Mesendoderm (in vitro differentiated cells): ENCODE measurements around the gene SYNM. TPM values are rescaled to one million over a fixed set of nuclear protein-coding genes. Genes with fewer than 3 reads are reported as not detected.

Experiments used
- DNase-seq: peaks from one replicate; pipeline ENCODE4 v3.0.0; 2013
- H2AK5ac ChIP-seq: 2 replicates; pipeline ENCODE4 v1.6.1; 2013; ENCODE audit warnings: low read length, inconsistent platforms
- H2BK120ac ChIP-seq: 2 replicates; pipeline ENCODE4 v1.6.1; 2013; ENCODE audit warnings: low read depth, mild to moderate bottlenecking, low read length, moderate library complexity, mixed read lengths
- H2BK15ac ChIP-seq: replicated peaks from 2 replicates; pipeline ENCODE4 v1.6.1; 2013; ENCODE audit warnings: low read depth, mild to moderate bottlenecking, moderate library complexity
- H2BK5ac ChIP-seq: 2 replicates; pipeline ENCODE4 v1.6.1; 2013; ENCODE audit warnings: low read length, inconsistent platforms
- H3K18ac ChIP-seq: 2 replicates; pipeline ENCODE4 v1.6.1; 2013; ENCODE audit warnings: mild to moderate bottlenecking, low read length, mixed read lengths
- H3K23ac ChIP-seq: one replicate; pipeline ENCODE4 v1.6.1; 2013; ENCODE audit warnings: low read length
- H3K27ac ChIP-seq: 2 replicates; pipeline ENCODE4 v1.5.1; 2013; ENCODE audit warnings: low read depth, mild to moderate bottlenecking, inconsistent platforms, low read length, moderate library complexity
- H3K27me3 ChIP-seq: 2 replicates; pipeline ENCODE4 v1.6.1; 2013; ENCODE audit warnings: low read length, control low read depth, mild to moderate bottlenecking, inconsistent platforms; ENCODE audit not compliant: insufficient read depth, poor library complexity
- H3K36me3 ChIP-seq: 2 replicates; pipeline ENCODE4 v1.6.1; 2013; ENCODE audit warnings: low read length, inconsistent platforms; ENCODE audit not compliant: control insufficient read depth, insufficient read depth
- H3K4ac ChIP-seq: one replicate; pipeline ENCODE4 v1.6.1; 2013; ENCODE audit warnings: low read depth, mild to moderate bottlenecking, low read length, moderate library complexity
- H3K4me1 ChIP-seq: 2 replicates; pipeline ENCODE4 v1.6.1; 2013; ENCODE audit warnings: low read depth, low read length, inconsistent platforms; ENCODE audit not compliant: control insufficient read depth
- H3K4me2 ChIP-seq: 2 replicates; pipeline ENCODE4 v1.6.1; 2013; ENCODE audit warnings: low read length
- H3K4me3 ChIP-seq: 2 replicates; pipeline ENCODE4 v1.5.1; 2013; ENCODE audit warnings: mild to moderate bottlenecking, low read length
- H3K56ac ChIP-seq: one replicate; pipeline ENCODE4 v1.6.1; 2013; ENCODE audit warnings: low read length
- H3K79me1 ChIP-seq: 2 replicates; pipeline ENCODE4 v1.6.1; 2013; ENCODE audit warnings: low read length, inconsistent platforms
- H3K79me2 ChIP-seq: 2 replicates; pipeline ENCODE4 v1.6.1; 2013; ENCODE audit warnings: mild to moderate bottlenecking, low read length; ENCODE audit not compliant: control insufficient read depth, insufficient read depth
- H3K9ac ChIP-seq: 2 replicates; pipeline ENCODE4 v1.6.1; 2013; ENCODE audit warnings: low read length, inconsistent platforms
- H4K5ac ChIP-seq: one replicate; pipeline ENCODE4 v1.6.1; 2013; ENCODE audit warnings: low read length
- H4K8ac ChIP-seq: one replicate; pipeline ENCODE4 v1.6.1; 2013; ENCODE audit warnings: low read depth, mild to moderate bottlenecking, control low read depth, low read length, moderate library complexity
- WGBS: extraction: QIAGEN DNeasy Blood & Tissue Kit; methylation state at CpG from one replicate; pipeline ENCODE4 v1.1.7; 2013; ENCODE audit warnings: low lambda C conversion rate, missing lambda C conversion rate; ENCODE audit not compliant: insufficient coverage; ENCODE audit errors: extremely low coverage; 5-methylcytosine and 5-hydroxymethylcytosine counted together
- polyA plus RNA-seq, 2 experiments: library from polyadenylated mRNA; stranded (reverse); fragments of 200-250 nt; gene quantifications; one replicate each; pipeline ENCODE4 v1.2.3, GENCODE V29; 2013

Gene SYNM
- 1.8 TPM for polyA plus RNA-seq (2013, experiment 1 of 2)
- polyA plus RNA-seq (2013, experiment 2 of 2), result 1.8 TPM

- H3K56ac ChIP-seq, result peak within 1 kb of the TSS; percentile 88
- no peak within 1 kb of the TSS for H2BK15ac ChIP-seq
- no CpG with 5 or more reads among the region's 91 CpGs for WGBS
- no peak within 1 kb of the TSS for H2BK120ac ChIP-seq
- no peaks in the 10 kb centered on the region for H3K79me1 ChIP-seq
- no peak within 1 kb of the TSS for H4K8ac ChIP-seq
- no peak within 1 kb of the TSS for H4K5ac ChIP-seq
- H3K4me1 ChIP-seq, result no peaks in the 10 kb centered on the region
- no peaks in the 10 kb centered on the region for H3K27me3 ChIP-seq
- DNase-seq, result peak; percentile 90
- H3K9ac ChIP-seq, result peak within 1 kb of the TSS; percentile 64
- H2BK5ac ChIP-seq, result no peak within 1 kb of the TSS
- H3K27ac ChIP-seq, result no peak within 1 kb of the TSS
- peak within 1 kb of the TSS; percentile 20 for H3K18ac ChIP-seq
- peak within 1 kb of the TSS; percentile 8 for H3K4me3 ChIP-seq
- no peak within 1 kb of the TSS for H3K4ac ChIP-seq
- H3K4me2 ChIP-seq, result peak within 1 kb of the TSS; percentile 38
- H3K79me2 ChIP-seq, result no peaks in the 10 kb centered on the region
- peak within 1 kb of the TSS; percentile 50 for H3K23ac ChIP-seq
- H2AK5ac ChIP-seq, result no peak within 1 kb of the TSS
- H3K36me3 ChIP-seq, result no peaks in the 10 kb centered on the region
Observed at GRCh38 chr15:99104788-99105513, at the start of gene SYNM. Gene SYNM, plus strand, starts transcription at chr15:99105080. Its CDS starts 120 bp downstream, at chr15:99105200.

- H3K4me1 ChIP-seq, result peaks cover 3% of the 10 kb centered on the region
- H2BK15ac ChIP-seq, result no peak overlapping the region
- H4K5ac ChIP-seq, result no peak overlapping the region
- no peak for DNase-seq
- no peak overlapping the region for H3K23ac ChIP-seq
- no peak overlapping the region for H2BK5ac ChIP-seq
- H3K18ac ChIP-seq, result no peak overlapping the region
- H3K4ac ChIP-seq, result no peak overlapping the region
- WGBS, result no CpG with 5 or more reads among the region's 6 CpGs
- no peak overlapping the region for H3K4me2 ChIP-seq
- no peaks in the 10 kb centered on the region for H3K79me1 ChIP-seq
- no peaks in the 10 kb centered on the region for H3K79me2 ChIP-seq
- no peak overlapping the region for H4K8ac ChIP-seq
- no peaks in the 10 kb centered on the region for H3K36me3 ChIP-seq
- no peak overlapping the region for H3K56ac ChIP-seq
- no peaks in the 10 kb centered on the region for H3K27me3 ChIP-seq
- no peak overlapping the region for H2BK120ac ChIP-seq
- H2AK5ac ChIP-seq, result no peak overlapping the region
- H3K4me3 ChIP-seq, result no peak overlapping the region
- H3K9ac ChIP-seq, result no peak overlapping the region
- H3K27ac ChIP-seq, result no peak overlapping the region
Observed at GRCh38 chr15:99055555-99056134, 49.2 kb upstream of the SYNM start.

GRCh38 chr15:99057020-99057419, 47.9 kb upstream of the SYNM start:
- H3K56ac ChIP-seq, result no peak overlapping the region
- H3K4me1 ChIP-seq, result peaks cover 3% of the 10 kb centered on the region
- H3K79me2 ChIP-seq, result no peaks in the 10 kb centered on the region
- no peak overlapping the region for H2BK120ac ChIP-seq
- H2AK5ac ChIP-seq, result no peak overlapping the region
- H3K4ac ChIP-seq, result no peak overlapping the region
- H3K79me1 ChIP-seq, result no peaks in the 10 kb centered on the region
- H3K4me3 ChIP-seq, result no peak overlapping the region
- WGBS, result no CpG with 5 or more reads among the region's 4 CpGs
- no peak overlapping the region for H4K5ac ChIP-seq
- no peak overlapping the region for H2BK15ac ChIP-seq
- H2BK5ac ChIP-seq, result no peak overlapping the region
- no peak overlapping the region for H3K18ac ChIP-seq
- H3K9ac ChIP-seq, result no peak overlapping the region
- peak; percentile 70 for DNase-seq
- no peak overlapping the region for H3K23ac ChIP-seq
- H4K8ac ChIP-seq, result no peak overlapping the region
- no peaks in the 10 kb centered on the region for H3K27me3 ChIP-seq
- no peak overlapping the region for H3K27ac ChIP-seq
- no peak overlapping the region for H3K4me2 ChIP-seq
- no peaks in the 10 kb centered on the region for H3K36me3 ChIP-seq

- no peak overlapping the region for H2AK5ac ChIP-seq
- H3K36me3 ChIP-seq, result no peaks in the 10 kb centered on the region
- H3K4ac ChIP-seq, result no peak overlapping the region
- no peak overlapping the region for H4K8ac ChIP-seq
- no peak overlapping the region for H2BK5ac ChIP-seq
- DNase-seq, result no peak
- no peak overlapping the region for H2BK15ac ChIP-seq
- no peak overlapping the region for H3K9ac ChIP-seq
- no peak overlapping the region for H3K4me3 ChIP-seq
- no CpG with 5 or more reads among the region's 20 CpGs for WGBS
- no peak overlapping the region for H3K4me2 ChIP-seq
- peak overlapping the region; percentile 25 for H3K56ac ChIP-seq
- no peak overlapping the region for H3K27ac ChIP-seq
- H3K27me3 ChIP-seq, result no peaks in the 10 kb centered on the region
- peak overlapping the region; percentile 9 for H3K23ac ChIP-seq
- H3K4me1 ChIP-seq, result peaks cover 3% of the 10 kb centered on the region
- H3K79me2 ChIP-seq, result no peaks in the 10 kb centered on the region
- H4K5ac ChIP-seq, result no peak overlapping the region
- no peaks in the 10 kb centered on the region for H3K79me1 ChIP-seq
- H3K18ac ChIP-seq, result no peak overlapping the region
- H2BK120ac ChIP-seq, result no peak overlapping the region
Observed at GRCh38 chr15:99057697-99058420, 47.0 kb upstream of the SYNM start.

GRCh38 chr15:99058421-99058870, 46.4 kb upstream of the SYNM start:
- H3K4me2 ChIP-seq, result peak overlapping the region; percentile 2
- no peak overlapping the region for H2AK5ac ChIP-seq
- no CpG with 5 or more reads among the region's 27 CpGs for WGBS
- no peaks in the 10 kb centered on the region for H3K79me2 ChIP-seq
- H3K4me3 ChIP-seq, result no peak overlapping the region
- no peak overlapping the region for H2BK5ac ChIP-seq
- no peak overlapping the region for H4K5ac ChIP-seq
- DNase-seq, result no peak
- no peak overlapping the region for H2BK120ac ChIP-seq
- H4K8ac ChIP-seq, result no peak overlapping the region
- peak overlapping the region; percentile 9 for H3K23ac ChIP-seq
- no peak overlapping the region for H3K18ac ChIP-seq
- no peaks in the 10 kb centered on the region for H3K79me1 ChIP-seq
- peak overlapping the region; percentile 34 for H3K56ac ChIP-seq
- H3K27ac ChIP-seq, result no peak overlapping the region
- H2BK15ac ChIP-seq, result no peak overlapping the region
- no peak overlapping the region for H3K4ac ChIP-seq
- no peaks in the 10 kb centered on the region for H3K36me3 ChIP-seq
- H3K9ac ChIP-seq, result peak overlapping the region; percentile 4
- H3K27me3 ChIP-seq, result no peaks in the 10 kb centered on the region
- peaks cover 3% of the 10 kb centered on the region for H3K4me1 ChIP-seq
